ENCODE results near the gene TTC28.

The TTC28 gene

DNA sequence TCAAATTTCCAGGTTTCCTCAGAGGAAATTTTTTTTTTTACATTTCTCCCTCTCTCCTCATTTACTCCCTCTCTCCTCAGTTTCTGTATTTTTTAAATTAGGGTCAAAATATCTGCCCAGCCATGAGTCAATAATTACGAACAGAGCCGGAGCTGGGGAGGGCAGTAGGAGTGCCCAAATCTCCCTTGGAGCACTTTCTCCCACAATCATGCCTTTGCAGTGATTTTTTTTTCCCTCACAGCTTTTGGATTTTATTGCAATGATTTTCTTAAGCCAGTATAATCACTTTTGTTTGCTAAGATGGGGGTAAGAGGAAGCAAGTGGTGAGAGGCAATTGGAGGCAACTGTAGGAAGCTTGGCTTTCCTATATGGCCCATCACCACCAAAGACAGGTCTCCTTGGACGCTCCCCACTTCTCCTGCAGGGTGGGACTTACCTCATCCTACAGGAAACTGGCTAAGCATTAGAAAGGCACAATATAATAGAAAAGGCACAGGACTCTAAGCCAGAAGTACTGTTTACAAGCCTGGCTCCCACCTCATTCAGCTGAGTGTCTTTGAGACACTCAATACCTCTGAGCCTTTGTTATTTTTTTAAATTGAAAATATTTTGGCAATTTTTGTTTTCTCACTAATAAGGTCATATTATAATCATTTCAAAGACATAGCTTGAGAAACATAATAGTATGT, 568.0 kb downstream of the TTC28 start:
- TF ChIP-seq CTCF (IDR thresholded peaks at IDR 0.05; ENCODE audit: borderline replicate concordance, control extremely low read depth, extremely low read depth, insufficient read depth, missing control alignments): no peak
- no peak for DNase-seq (ENCODE audit: low spot score)
- in situ Hi-C loops (cut with MboI; ENCODE audit: low sequenced_read_pairs, unreplicated experiment): loop anchor here (25.0 kb wide), 1 partner anchor 101 kb away; no protein-coding TSS in a partner anchor

GRCh38 chr22:28108851-28109250, 570.8 kb downstream of the TTC28 start:
- in situ Hi-C loops (cut with MboI; ENCODE audit: low sequenced_read_pairs, unreplicated experiment): loop anchor here (25.0 kb wide), 1 partner anchor 103 kb away; no protein-coding TSS in a partner anchor
- DNase-seq (ENCODE audit: low spot score): no peak
- TF ChIP-seq CTCF (IDR thresholded peaks at IDR 0.05; ENCODE audit: borderline replicate concordance, control extremely low read depth, extremely low read depth, insufficient read depth, missing control alignments): no peak

DNA sequence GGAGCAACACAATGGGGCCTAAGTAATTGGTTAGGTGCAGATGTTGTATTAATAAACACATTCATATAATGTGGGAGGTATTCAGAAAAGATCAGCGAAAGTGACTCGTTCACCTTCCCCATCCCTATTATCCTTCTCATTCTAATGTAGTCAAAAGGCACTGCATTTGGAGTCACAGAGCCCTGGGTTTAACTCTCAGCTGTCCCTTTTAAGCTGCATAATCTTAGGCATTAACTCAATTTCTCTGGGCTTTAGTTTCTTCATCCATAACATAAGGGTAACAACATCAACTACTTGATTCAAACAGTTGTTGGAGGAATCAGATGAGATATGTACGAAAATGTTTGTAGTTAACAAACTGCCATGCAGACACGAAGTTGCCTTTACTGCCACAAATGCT, 573.0 kb downstream of the TTC28 start:
- in situ Hi-C loops (cut with MboI; ENCODE audit: low sequenced_read_pairs, unreplicated experiment): loop anchor here (25.0 kb wide), 1 partner anchor 106 kb away; no protein-coding TSS in a partner anchor
- DNase-seq (ENCODE audit: low spot score): no peak
- TF ChIP-seq CTCF (IDR thresholded peaks at IDR 0.05; ENCODE audit: borderline replicate concordance, control extremely low read depth, extremely low read depth, insufficient read depth, missing control alignments): no peak

DNA sequence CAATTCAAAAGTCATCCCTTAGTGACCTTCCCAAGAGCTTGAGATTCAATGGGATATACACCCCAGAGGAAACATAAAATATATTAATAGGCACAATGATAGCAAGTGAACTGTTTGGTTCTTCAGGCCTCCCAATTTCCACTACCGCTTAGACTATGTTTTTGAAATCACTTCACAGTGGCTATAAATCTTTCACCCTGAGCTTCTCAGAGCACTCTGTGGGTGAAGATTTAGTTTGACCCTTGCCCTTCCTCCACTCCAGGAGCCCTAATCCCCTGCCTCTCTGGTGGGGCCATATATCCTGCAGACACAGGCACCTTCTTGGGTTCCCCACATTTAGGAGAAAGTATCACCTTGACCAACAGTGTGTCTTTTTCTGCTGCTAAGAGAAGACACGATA, 573.7 kb downstream of the TTC28 start:
- in situ Hi-C loops (cut with MboI; ENCODE audit: low sequenced_read_pairs, unreplicated experiment): loop anchor here (25.0 kb wide), 1 partner anchor 106 kb away; no protein-coding TSS in a partner anchor
- TF ChIP-seq CTCF (IDR thresholded peaks at IDR 0.05; ENCODE audit: borderline replicate concordance, control extremely low read depth, extremely low read depth, insufficient read depth, missing control alignments): no peak
- no peak for DNase-seq (ENCODE audit: low spot score)

DNA sequence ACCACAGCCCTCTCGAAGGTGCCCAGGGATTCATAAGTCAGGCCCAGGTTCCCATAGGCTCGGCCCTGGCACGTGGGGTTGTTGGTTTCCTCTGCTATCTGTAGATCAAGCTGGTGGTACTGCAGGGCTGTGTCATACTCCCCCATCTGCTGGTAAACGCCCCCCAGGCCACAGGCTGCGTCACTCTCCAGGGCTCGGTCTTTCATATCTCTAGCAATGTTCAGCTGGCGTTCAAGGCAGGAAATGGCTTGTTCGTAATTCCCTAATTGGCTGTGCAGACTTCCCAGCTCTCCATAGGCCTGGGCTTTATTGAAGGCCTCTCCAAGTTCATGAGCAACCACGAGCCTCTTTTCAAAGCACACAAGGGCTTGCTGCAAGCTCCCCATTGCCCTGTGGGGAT, 574.2 kb downstream of the TTC28 start:
- in situ Hi-C loops (cut with MboI; ENCODE audit: low sequenced_read_pairs, unreplicated experiment): loop anchor here (25.0 kb wide), 1 partner anchor 107 kb away; no protein-coding TSS in a partner anchor
- DNase-seq (ENCODE audit: low spot score): no peak
- TF ChIP-seq CTCF (IDR thresholded peaks at IDR 0.05; ENCODE audit: borderline replicate concordance, control extremely low read depth, extremely low read depth, insufficient read depth, missing control alignments): no peak

DNA sequence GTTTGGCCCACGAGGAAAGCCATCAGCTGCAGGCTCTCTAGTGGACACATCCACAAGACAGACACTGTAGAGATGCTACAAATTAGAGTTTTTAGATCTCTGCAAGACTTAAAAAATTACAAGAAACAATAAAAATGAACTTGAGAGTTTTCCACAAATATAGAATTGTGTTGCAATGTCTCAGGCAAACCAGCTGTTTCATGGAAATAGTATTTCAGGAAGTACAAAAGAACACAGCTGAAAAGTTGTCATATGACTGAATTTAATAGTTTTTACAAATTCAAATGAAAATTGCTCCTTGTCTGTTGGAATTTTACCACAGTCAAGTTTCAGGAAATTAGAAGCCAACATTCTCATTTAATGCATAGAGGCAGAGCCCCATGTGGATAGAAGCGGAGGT, 576.0 kb downstream of the TTC28 start:
- in situ Hi-C loops (cut with MboI; ENCODE audit: low sequenced_read_pairs, unreplicated experiment): loop anchor here (25.0 kb wide), 1 partner anchor 109 kb away; no protein-coding TSS in a partner anchor
- no peak for DNase-seq (ENCODE audit: low spot score)
- TF ChIP-seq CTCF (IDR thresholded peaks at IDR 0.05; ENCODE audit: borderline replicate concordance, control extremely low read depth, extremely low read depth, insufficient read depth, missing control alignments): no peak
